GM21381 (cell line): Measurements from ENCODE around the gene BBC3.
A peak's percentile ranks its signal among the peaks of the same experiment; 100 is the strongest.

Source experiments
- ATAC-seq: cut with Tn5 transposase; IDR thresholded peaks from one replicate; pipeline ENCODE4 v1.9.1; 2021; ENCODE audit warnings: mild to moderate bottlenecking, moderate library complexity; ENCODE audit not compliant: unreplicated experiment

Gene BBC3

DNA sequence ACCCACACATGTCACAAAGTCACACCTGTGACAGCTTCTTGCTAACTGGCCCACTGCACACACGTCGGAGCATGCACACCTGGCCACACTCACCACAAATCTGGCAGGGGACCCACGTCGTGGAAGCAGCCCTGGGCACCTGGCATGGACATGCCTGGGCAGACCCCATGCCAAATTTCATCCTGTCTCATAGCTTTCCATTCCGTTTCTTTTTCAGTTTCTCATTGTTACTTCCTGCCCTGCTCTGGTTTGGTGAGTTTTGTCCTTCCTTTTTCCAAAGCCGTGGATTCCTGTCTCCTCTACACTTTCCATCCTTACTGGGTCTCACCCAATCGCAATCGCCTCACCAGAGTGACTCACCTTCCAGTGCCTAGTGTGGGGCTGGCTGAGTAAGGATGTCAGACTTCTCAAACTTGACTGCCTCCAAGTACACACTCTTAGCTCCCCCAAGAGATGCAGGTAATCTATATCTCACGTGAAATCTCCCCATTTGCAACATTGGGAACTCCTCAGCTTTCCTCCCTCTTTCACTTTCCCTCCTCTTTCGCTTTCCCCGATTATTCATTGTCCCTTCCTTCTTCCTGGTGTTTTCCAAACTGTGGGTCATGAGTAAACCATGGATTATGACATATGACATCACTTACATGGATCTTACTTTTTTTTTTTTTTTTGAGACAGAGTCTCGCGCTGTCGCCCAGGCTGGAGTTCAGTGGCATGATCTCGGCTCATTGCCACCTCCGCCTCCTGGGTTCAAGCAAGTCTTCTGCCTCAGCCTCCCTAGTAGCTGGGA is 1.6 kb upstream of the BBC3 start:
- no peak for ATAC-seq

DNA sequence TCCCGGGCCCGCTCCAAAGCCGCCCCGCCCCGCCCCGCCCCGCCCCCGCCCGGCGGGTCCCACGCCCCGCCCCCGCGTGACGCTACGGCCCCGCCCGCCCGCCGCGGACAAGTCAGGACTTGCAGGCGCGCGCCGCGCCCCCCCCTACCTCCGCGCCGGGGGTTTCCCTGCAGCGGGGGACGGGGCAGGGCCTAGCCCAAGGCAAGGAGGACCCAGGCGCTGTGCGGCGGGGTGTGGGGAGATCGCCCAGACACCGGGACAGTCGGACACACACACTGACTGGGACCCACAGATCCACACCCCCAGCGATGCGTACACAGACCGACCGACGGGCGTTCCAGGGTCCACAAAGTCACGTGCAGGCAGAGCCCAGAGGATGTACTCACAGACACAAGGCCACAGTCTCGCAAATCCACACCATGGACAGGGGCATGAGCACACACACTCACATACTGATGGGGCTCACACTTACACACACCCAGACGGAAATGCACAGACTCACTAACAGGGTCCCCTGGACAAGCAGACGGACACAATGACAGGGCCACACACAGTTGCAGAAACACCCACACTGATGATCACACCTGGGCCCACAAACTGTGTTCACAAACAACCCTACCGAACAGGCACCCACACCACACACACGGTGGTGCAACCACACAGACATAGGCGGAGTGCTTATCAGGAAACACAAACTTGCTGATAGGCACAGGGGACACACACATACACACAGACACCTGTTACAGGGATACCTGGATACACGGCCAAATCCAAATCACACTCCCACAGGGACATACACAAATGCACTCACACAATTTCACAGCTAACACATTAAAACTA is 436 bp upstream of the BBC3 start:
- peak; percentile 28 for ATAC-seq

- ATAC-seq = no peak
These were observed 712 bp downstream of the BBC3 start for GRCh38 chr19:47230054-47230920.

DNA sequence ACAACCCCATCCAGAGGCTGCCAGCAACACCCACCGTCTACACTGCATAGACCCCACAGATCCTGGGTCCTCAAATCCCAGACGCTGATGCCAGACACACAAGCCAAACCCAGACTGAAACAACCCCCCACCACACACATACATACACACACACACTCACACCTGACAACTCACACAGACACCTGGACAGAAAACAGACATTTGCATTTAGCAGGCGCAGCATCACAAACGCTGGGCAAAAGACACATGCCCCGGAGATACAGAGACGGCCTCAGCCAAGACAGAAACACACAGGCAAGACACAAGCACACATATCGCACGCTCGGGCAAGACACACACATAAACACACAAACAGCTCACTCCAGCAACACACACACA is 1.3 kb downstream of the BBC3 start:
- ATAC-seq = no peak

DNA sequence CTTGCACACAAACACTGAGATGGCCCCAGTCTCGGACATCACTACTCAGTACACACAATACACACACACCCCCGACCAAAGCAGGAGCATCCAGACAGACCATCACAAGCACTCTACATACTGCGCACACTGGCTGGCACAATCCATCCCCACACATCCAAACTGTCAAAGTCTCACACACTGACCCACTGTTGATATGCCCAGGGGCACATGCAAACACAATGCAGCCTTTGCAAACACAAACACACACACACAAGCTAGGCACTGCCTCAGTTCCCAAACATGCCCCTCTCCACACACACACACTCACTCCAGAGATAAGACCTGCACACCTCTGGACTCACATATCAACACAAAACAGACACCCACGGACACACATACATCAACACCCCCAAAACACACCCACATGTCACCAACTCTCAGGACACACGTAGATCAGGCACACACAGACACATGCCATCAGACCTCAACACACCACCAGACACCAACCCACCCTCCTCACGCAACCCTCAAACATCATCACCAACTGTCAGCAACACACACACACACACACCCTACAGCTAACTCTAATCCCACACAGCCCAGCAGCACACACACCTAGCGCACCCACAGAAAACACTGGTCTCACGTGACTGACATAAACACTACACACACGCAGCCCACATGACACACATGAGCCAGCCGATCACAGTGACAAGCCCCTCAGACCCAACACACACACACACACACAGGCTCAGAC is 1.9 kb downstream of the BBC3 start:
- no peak for ATAC-seq

DNA sequence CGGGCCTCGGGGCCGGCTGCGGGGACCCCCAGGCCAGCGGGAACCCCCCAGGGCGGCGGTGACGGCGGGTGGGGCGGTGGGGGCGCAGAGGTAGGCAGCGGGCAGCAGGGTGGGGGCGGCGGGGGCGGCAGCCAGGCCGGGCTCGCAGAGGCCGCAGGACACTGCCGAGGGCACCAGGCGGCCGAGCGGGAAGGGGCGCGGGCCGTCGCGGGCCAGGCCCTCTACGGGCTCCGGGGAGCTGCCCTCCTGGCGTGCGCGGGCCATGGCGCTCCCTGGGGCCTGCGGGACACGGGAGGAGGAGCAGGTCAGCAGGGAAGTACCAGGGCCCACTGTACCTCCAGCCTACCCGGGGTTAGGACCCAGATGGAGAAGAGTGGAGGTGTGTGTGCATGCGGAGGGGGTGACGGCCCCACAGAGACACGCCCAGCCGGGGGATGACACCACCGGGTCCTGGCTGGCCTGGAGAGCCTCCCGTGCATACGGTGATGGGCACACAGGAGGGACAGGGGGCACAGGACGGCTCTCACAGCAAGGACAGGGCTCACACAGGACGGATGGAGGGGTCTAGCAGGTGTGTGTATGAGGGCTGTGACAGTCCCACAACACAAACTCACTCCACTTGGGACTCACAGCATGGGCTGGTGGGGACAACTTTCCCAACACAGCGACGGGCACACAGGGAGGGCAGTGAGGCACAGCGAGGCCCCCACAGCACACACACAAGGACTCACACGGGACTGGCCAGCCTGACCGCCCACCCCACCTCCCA is 2.6 kb downstream of the BBC3 start:
- no peak for ATAC-seq

- ATAC-seq = no peak
These were observed 3.4 kb downstream of the BBC3 start for GRCh38 chr19:47227352-47228167.

- peak; percentile 5 for ATAC-seq
These were observed 4.3 kb downstream of the BBC3 start for GRCh38 chr19:47226426-47227351.

DNA sequence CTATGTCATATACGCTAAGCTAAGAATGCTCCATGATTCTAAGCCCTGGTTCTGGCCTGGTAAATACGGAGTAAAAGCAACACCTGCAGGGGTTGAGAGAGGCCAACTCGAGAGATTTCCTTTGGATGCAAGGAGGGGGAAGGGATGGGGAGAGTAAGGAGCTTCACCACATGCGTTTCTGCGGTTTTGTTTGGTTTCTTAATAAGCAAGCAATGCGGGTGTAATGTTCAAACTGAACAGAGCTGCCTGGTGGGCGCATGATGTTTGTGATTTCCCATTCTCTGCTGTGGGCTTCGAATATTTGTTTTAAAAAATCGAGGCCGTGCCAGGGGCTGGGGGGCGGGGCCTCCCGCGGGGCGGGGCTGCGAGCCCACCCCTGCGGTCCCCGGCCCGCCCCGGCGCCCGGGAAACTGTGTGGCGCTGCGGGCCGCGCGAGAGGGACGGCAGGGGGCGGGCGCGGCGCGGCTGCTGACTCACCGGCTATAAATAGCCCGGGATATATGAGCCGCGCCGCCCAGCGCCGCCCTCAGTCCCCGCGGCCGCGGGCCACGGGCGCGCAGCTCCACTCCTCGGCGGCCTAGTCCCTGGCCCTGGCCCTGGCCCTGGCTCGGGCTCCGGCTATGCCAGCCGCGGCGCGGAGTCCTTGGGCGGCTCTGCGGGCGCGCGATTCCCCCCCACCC is 5.1 kb downstream of the BBC3 start:
- ATAC-seq = peak; percentile 39

- no peak for ATAC-seq
These were observed 9.1 kb downstream of the BBC3 start for GRCh38 chr19:47221890-47222289.

GRCh38 chr19:47221080-47221841 is 9.7 kb downstream of the BBC3 start:
- ATAC-seq = no peak

- ATAC-seq = no peak
These were observed 15.4 kb downstream of the BBC3 start for GRCh38 chr19:47215581-47215980.

DNA sequence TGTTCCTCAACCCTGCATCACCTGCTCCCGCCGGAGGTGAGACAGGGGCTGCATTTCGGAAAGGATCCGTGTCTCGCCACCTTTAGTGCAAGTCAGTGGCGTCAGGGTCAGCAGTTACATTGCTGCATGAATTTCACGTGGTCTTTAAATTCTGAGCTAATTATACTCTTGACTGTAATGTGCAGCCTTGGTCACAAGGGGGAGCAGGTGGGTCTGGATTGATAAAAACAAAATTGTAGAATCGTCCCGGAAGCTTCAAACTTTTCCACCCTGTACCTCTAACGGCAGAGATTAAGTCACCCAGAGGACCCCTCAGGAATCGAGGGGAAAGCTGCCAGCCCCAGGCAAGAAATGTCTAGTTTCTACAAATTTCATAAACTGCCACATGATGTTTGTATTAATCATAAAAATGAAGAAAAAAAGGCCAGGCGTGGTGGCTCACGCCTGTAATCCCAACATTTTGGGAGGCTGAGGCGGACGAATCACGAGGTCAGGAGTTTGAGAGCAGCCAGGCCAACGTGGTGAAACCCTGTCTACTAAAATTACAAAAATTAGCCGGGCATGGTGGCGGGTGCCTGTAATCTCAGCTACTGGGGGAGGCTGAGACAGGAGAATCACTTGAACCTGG is 20.2 kb downstream of the BBC3 start:
- no peak for ATAC-seq

DNA sequence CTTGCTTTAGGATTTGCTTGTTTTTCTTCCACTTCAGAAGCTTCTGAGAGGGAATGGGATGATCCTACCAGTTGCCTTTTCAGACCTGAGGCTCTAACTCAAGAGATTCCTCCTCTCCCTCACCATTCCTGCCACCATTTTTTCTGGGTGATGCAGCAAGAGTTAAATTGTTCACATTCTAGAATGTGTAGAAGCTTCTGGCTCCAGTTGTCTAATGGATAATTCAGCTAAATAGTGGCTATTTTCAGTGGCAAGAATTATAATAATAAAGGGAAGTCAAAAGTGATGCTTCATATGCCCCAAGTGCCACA is 20.9 kb downstream of the BBC3 start:
- ATAC-seq = no peak

DNA sequence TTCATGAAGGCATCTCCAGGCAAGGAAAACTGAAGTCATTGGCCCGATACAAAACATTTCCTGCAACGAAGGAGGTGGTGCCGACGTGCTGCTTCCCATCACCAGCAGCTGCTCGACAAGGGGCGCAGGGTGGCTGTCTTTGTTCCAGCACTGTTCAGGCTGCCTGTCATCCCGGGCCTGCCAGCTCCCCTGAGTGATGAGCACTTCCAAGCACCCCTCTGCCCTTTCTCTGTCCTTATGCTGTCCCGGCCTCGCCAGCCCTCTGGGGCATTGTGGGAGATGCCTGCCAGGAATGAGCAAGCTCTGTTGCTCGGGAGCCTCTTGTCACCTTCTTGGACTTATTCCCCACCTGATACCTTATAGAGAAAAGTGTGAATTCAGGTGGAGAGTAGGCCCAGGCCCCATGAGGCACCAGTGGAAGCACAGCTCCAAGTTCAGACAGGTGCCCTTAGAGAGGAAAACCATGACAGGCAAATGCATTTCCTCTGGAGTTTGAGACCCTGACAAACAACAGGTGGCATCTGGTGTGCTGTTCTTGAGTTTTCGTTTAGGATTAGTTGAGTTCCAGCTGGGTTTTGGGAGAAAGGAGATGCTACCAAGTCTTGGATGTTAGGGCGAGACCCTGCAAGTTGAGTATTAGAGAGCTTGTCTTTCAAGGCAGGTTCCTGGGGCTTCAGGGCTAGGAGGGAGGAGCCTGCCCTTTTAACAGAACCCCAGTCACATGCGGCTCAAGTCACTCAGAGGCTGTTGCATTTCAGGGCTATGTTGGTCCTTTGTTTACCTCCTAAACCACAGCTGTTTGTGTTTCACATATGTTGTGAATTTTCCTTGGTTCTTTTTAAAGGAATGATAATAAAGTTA is 21.4 kb downstream of the BBC3 start:
- ATAC-seq = no peak
